Cardiac fibroblast (primary cell): ENCODE measurements around the gene PSTPIP1.

Experiments used
- DNase-seq, 2 donors: peaks; one replicate each; pipeline versions ENCODE4 v3.0.0 to v3.0.0-alpha.2; 2010; ENCODE audit warnings: low read depth in 2 of 2
- H3K4me3 ChIP-seq, 2 donors: replicated peaks in 1 of 2; 1 replicate in 1 of 2; 2 replicates in 1 of 2; pipeline ENCODE4 v1.5.1; 2011; ENCODE audit warnings: low read depth in 2 of 2, low read length in 2 of 2, mild to moderate bottlenecking in 2 of 2, moderate library complexity in 1 of 2
- CTCF ChIP-seq: IDR thresholded peaks from one replicate; pipeline ENCODE4 v1.5.1; 2011; ENCODE audit warnings: low read depth, mild to moderate bottlenecking, low read length, inconsistent platforms

PSTPIP1 gene

GRCh38 chr15:77018796-77019505 is 24.0 kb downstream of the PSTPIP1 start:
- no peak overlapping the region for H3K4me3 ChIP-seq
- DNase-seq: no peak
- no peak for TF ChIP-seq CTCF

- DNase-seq: peak in 1 of 2 donors; percentile 62
- H3K4me3 ChIP-seq: no peak overlapping the region
- TF ChIP-seq CTCF: no peak
Observed at GRCh38 chr15:77019521-77020331, 24.8 kb downstream of the PSTPIP1 start.

GRCh38 chr15:77020348-77021087 is 25.6 kb downstream of the PSTPIP1 start:
- TF ChIP-seq CTCF: no peak
- H3K4me3 ChIP-seq: no peak overlapping the region

GRCh38 chr15:77021088-77021481 is 26.2 kb downstream of the PSTPIP1 start:
- TF ChIP-seq CTCF: no peak
- DNase-seq: no peak
- no peak overlapping the region for H3K4me3 ChIP-seq

More at GRCh38 chr15:77020348-77021087, 25.6 kb downstream of the PSTPIP1 start:
- no peak for DNase-seq

GRCh38 chr15:77021803-77022381 is 27.0 kb downstream of the PSTPIP1 start:
- no peak for TF ChIP-seq CTCF
- H3K4me3 ChIP-seq: no peak overlapping the region
- peak; percentile 75 to 76 for DNase-seq

- no peak for DNase-seq
- no peak for TF ChIP-seq CTCF
- H3K4me3 ChIP-seq: no peak overlapping the region
Observed at GRCh38 chr15:77022646-77023575, 28.0 kb downstream of the PSTPIP1 start.
